ENCODE results near the gene ADAMTS2. TPM values are rescaled to one million over a fixed set of nuclear protein-coding genes. Genes with fewer than 3 reads are reported as not detected.

Gene ADAMTS2
- total RNA-seq, 1 donor from 2014 or later: 0.29 TPM

DNA sequence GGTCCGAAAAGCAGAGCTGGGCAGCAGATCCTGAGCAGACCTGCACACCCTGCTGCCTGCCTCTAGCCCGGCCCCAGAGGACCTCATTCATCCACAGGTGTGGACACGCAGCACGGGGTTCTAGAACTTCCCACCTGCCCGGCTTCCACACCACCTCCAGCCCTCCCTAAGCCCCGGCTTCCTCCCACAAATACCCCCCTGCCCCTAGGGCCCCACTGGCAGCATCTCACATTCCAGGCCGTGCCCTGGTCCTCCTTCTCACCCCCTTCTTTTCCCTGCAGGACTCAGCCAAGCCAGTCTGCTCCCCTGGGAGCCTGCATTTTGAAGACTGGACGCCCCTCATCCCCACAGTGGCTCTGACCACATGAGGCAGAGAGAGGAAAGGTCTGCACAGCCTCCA, 138.9 kb downstream of the ADAMTS2 start:
- TF ChIP-seq, protein P1, sequence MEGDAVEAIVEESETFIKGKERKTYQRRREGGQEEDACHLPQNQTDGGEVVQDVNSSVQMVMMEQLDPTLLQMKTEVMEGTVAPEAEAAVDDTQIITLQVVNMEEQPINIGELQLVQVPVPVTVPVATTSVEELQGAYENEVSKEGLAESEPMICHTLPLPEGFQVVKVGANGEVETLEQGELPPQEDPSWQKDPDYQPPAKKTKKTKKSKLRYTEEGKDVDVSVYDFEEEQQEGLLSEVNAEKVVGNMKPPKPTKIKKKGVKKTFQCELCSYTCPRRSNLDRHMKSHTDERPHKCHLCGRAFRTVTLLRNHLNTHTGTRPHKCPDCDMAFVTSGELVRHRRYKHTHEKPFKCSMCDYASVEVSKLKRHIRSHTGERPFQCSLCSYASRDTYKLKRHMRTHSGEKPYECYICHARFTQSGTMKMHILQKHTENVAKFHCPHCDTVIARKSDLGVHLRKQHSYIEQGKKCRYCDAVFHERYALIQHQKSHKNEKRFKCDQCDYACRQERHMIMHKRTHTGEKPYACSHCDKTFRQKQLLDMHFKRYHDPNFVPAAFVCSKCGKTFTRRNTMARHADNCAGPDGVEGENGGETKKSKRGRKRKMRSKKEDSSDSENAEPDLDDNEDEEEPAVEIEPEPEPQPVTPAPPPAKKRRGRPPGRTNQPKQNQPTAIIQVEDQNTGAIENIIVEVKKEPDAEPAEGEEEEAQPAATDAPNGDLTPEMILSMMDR (conservative IDR thresholded peaks at IDR 0.05; ENCODE audit: low read depth, low read length): no peak
- no peak overlapping the region for H3K4me3 ChIP-seq (ENCODE audit: low read depth, low read length)
- no peak for DNase-seq (ENCODE audit: low read depth)

DNA sequence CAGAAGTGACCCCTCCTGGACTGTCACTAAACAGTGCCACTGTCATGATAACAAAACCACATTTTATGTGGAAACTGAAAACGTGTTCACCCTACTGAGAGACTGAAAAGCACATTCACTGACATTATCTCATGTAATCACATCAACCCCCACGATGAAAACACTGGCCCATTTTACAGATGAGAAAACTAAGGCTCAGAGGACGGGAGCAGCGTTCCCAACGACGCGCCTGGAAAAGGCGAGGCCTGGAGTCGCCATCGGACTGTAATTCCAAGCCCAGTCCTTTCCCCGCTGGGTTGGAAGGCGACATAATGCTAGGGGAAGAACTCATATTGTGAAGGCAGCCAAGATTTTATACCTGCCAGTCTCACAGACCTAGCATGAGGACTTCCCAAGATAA, 140.0 kb downstream of the ADAMTS2 start:
- no peak for DNase-seq (ENCODE audit: low read depth)
- H3K4me3 ChIP-seq (ENCODE audit: low read depth, low read length): no peak overlapping the region
- TF ChIP-seq, protein P1 (conservative IDR thresholded peaks at IDR 0.05; ENCODE audit: low read depth, low read length): no peak

DNA sequence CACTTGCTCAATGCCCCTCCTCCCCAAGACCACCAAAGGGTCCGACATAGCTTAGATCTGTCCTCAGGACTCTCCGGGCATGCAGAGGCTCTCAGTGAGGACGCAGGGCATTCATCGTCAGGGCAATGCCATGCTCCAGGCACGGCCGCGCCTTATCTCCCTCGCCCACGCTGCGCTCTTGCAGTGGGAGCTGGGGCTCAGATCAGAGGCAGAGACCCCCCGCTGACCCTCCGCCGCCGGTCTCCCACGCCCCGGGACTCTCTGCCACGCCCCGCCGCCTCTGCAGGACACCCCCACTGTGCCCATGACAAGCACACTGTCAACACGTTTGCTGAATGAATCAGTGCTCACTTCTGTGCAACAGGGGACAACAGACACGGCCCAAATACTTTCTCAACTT, 140.7 kb downstream of the ADAMTS2 start:
- TF ChIP-seq, protein P1 (conservative IDR thresholded peaks at IDR 0.05; ENCODE audit: low read depth, low read length): no peak
- H3K4me3 ChIP-seq (ENCODE audit: low read depth, low read length): no peak overlapping the region
- no peak for DNase-seq (ENCODE audit: low read depth)

DNA sequence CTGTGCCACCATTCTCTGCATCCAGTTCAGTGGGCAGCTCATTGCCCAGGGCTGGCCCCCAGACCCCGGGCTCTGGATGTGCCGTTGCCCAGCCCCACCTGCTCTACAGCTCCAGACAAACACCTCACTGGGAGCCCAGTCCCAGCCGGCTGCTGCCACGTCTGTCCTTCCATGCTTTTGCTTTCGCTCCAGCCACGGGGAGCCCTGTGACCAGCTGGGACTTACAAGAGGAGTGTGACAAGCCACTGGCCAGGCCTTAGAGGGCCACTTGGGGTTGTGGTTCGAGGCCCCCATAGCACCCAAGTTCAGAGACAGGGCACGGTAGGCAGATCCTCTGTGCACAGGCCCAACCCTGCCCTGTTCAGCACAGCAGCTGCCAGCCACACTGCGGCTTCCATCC, 142.0 kb downstream of the ADAMTS2 start:
- no peak for DNase-seq (ENCODE audit: low read depth)
- TF ChIP-seq, protein P1 (conservative IDR thresholded peaks at IDR 0.05; ENCODE audit: low read depth, low read length): no peak
- H3K4me3 ChIP-seq (ENCODE audit: low read depth, low read length): no peak overlapping the region

DNA sequence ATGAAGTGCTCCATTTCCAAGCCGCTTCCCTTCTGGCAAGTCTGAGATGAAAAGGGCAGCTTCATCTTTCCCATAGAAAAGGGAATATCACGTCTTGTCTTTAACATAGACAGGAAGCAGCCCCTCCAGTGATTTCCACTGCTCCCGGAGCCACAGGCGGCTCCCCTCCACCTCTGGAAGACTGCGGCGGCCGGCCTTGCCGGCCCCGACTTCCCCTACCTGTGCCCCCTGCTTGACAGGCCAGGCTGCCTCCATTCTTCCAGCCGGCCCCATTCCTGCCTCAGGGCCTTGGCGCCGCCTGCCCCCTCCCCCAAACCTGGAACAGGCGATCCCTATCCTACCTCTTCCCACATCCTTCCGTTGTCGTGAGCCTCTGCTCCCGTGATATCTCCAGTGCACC, 143.3 kb downstream of the ADAMTS2 start:
- TF ChIP-seq, protein P1 (conservative IDR thresholded peaks at IDR 0.05; ENCODE audit: low read depth, low read length): no peak
- no peak overlapping the region for H3K4me3 ChIP-seq (ENCODE audit: low read depth, low read length)
- DNase-seq (ENCODE audit: low read depth): no peak

DNA sequence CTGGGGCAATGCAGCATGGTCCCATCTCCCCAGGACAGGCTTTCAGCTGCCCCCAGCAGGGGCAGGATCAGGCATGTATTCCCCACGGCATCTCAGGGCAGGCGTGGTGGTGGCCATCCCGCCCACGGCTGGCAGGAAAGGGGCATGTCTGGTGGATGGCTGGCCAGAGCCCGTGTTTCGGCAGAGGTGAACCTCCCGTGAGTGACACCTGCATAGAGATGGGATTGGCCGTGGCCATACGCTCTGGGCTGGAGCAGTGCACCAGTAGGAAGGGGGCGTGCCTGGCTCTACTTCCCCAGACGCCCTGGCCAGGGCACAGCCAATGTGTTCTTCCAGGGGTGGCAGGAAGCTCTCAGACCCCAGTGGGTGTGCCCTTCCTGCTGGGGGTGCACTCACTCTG, 146.0 kb downstream of the ADAMTS2 start:
- TF ChIP-seq, protein P1 (conservative IDR thresholded peaks at IDR 0.05; ENCODE audit: low read depth, low read length): no peak
- H3K4me3 ChIP-seq (ENCODE audit: low read depth, low read length): no peak overlapping the region
- no peak for DNase-seq (ENCODE audit: low read depth)

DNA sequence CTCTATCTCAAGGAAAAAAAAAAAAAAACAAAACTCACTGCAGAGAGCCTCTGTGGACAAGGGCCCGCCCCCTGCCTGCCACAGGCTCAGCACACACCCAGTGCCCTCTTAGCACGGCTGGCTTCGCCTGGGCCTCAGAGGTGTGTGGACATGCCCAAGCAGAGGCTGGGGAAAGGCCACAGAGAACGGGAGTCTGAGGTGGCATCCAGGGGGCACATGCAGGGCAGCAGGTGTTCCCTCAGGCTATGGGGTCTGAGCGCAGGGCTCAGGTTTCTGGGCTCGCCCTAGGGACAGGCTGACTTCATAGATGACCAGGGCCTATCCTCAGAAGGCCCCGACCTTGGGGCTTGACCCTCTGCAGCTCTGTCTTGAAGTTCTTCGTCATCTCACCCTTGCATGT, 146.4 kb downstream of the ADAMTS2 start:
- H3K4me3 ChIP-seq (ENCODE audit: low read depth, low read length): no peak overlapping the region
- TF ChIP-seq, protein P1 (conservative IDR thresholded peaks at IDR 0.05; ENCODE audit: low read depth, low read length): no peak
- DNase-seq (ENCODE audit: low read depth): no peak

All from epithelial cell of proximal tubule (primary cell).